ENCODE data around the gene SLC5A5. TPM values are rescaled to one million over a fixed set of nuclear protein-coding genes. Genes with fewer than 3 reads are reported as not detected.

Gene SLC5A5
- total and polyA plus RNA-seq, 10 of the 15 experiments (the other 5 are each of a cell fraction or from before 2014, with no cell fraction given) = 0.02 to 0.08 (median 0.05) TPM; not detected in 3

- WGBS (ENCODE audit: insufficient coverage, insufficient replicate concordance, low lambda C conversion rate, missing lambda C conversion rate) = 92% methylated on average over 13 of the region's 13 CpGs
- in situ Hi-C loops (cut with MboI) = no loop called here
- Histone ChIP-seq H3K4me2 (ENCODE audit: control insufficient read depth, insufficient read depth) (no peak overlapping the region), H3K36me3 (ENCODE audit: control insufficient read depth in 2 of 2, insufficient read depth in 2 of 2, low read length in 1 of 2) (peaks cover under 1 to 2% of the 10 kb centered on the region in 2 experiments; a peak in 3 of 4 replicates), H3K9ac (ENCODE audit: control insufficient read depth, insufficient read depth, low read length) (no peak overlapping the region), H3K4me1 (ENCODE audit: control insufficient read depth, insufficient read depth, low read length) (no peaks in the 10 kb centered on the region), H3K27me3 (replicated peaks in 1 of 2; ENCODE audit: control insufficient read depth in 2 of 2, insufficient read depth in 2 of 2, low read length in 1 of 2) (no peaks in the 10 kb centered on the region), H2AFZ (ENCODE audit: control insufficient read depth, low read depth, low read length) (no peak overlapping the region), H3K27ac (ENCODE audit: control insufficient read depth, insufficient read depth) (no peak overlapping the region), H4K20me1 (ENCODE audit: control insufficient read depth, insufficient read depth) (no peaks in the 10 kb centered on the region), H3K79me2 (ENCODE audit: control insufficient read depth, insufficient read depth, low read length) (no peaks in the 10 kb centered on the region), H3K9me3 (replicated peaks; ENCODE audit: control insufficient read depth, insufficient read depth, low read length) (no peaks in the 10 kb centered on the region; the same call in 2 of the 3 replicates), H3K4me3 (no peak overlapping the region)
- ATAC-seq (no peak), FAIRE-seq (no peak), DNase-seq (ENCODE audit: low read depth, low spot score) (no peak)
- no TSS peak for BruUV-seq (replicated peaks)
- intact Hi-C loops (cut with micrococcal nuclease; ENCODE audit: unreplicated experiment) = no loop called here
- CTCF ChIA-PET = no interaction called here
- TF ChIP-seq HSF1 (IDR thresholded peaks at IDR 0.05; ENCODE audit: low read depth, low read length) (no peak), MYB (IDR thresholded peaks at IDR 0.05; ENCODE audit: borderline replicate concordance, low read depth, low read length) (no peak), SIN3A (IDR thresholded peaks at IDR 0.05; ENCODE audit: low read depth, low read length) (no peak), BCL11A (IDR thresholded peaks at IDR 0.05; ENCODE audit: low read depth, low read length) (no peak), CUX1 (IDR thresholded peaks at IDR 0.05; ENCODE audit: insufficient replicate concordance, low read depth, low read length) (no peak)
- TF ChIP-seq, protein P1, sequence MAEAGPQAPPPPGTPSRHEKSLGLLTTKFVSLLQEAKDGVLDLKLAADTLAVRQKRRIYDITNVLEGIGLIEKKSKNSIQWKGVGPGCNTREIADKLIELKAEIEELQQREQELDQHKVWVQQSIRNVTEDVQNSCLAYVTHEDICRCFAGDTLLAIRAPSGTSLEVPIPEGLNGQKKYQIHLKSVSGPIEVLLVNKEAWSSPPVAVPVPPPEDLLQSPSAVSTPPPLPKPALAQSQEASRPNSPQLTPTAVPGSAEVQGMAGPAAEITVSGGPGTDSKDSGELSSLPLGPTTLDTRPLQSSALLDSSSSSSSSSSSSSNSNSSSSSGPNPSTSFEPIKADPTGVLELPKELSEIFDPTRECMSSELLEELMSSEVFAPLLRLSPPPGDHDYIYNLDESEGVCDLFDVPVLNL (IDR thresholded peaks at IDR 0.05; ENCODE audit: low read depth, low read length) = no peak
- POLR2A ChIA-PET = interaction anchor here (0.6 kb wide), 1 partner anchor 126 kb away, joined by 4 read pairs; no protein-coding TSS in a partner anchor
- SMC1A ChIA-PET (ENCODE audit: uncharacterized antibody, unreplicated experiment) = no interaction called here
- RAD21 ChIA-PET (ENCODE audit: unreplicated experiment) = no interaction called here
These were observed 45.2 kb upstream of the SLC5A5 start for GRCh38 chr19:17826508-17827056.
